HCT116 (cell line): ENCODE data around the gene UNC5C. TPM values are rescaled to one million over a fixed set of nuclear protein-coding genes. Genes with fewer than 3 reads are reported as not detected.

Experiments
- ATAC-seq: fragments of 200-7000 bp; cut with Tn5 transposase; 2 replicates; pipeline ENCODE4 v1.9.1; 2020; ENCODE audit warnings: mild to moderate bottlenecking, moderate library complexity
- BruUV-seq: library from RNA; stranded (reverse); fragments of 400-500 nt; replicated peaks from 2 replicates; lab custom pipeline; 2021; lab: Mats Ljungman, UMichigan
- CTCF ChIA-PET: fragments of 300-600 bp; sonication (Branson Sonifier 250); formaldehyde crosslinking; loops from one replicate; lab custom pipeline; 2021; ENCODE audit warnings: antibody characterized with exemption; lab: Charles Lee
- POLR2A ChIA-PET: fragments of 300-600, 350-600 bp; sonication (Branson Sonifier 250); formaldehyde crosslinking; loops from one replicate; lab custom pipeline; 2021; ENCODE audit warnings: antibody characterized with exemption; lab: Charles Lee
- RAD21 ChIA-PET, 2 experiments: fragments of 300-600 bp; sonication (Branson Sonifier 250); formaldehyde crosslinking; loops; one replicate each; lab custom pipeline; 2023; ENCODE audit warnings: low total read pairs in 2 of 2; ENCODE audit not compliant: uncharacterized antibody in 2 of 2, unreplicated experiment in 2 of 2, low non-redundant PET in 1 of 2; lab: Charles Lee
- DNase-seq: peaks from one replicate; pipeline ENCODE4 v3.0.0-alpha.2; 2010; ENCODE audit warnings: low read depth, low spot score
- H2AFZ ChIP-seq: fragments of 200-600 bp; shearing (Covaris generic), sonication (generic); 2 replicates; pipeline ENCODE4 v1.6.1; 2017; ENCODE audit warnings: low read depth, mixed run types, mixed read lengths, antibody characterized with exemption, low read length; ENCODE audit not compliant: poor library complexity, severe bottlenecking
- H3K27ac ChIP-seq: 2 replicates; pipeline ENCODE4 v1.5.1; 2012; ENCODE audit warnings: low read depth, low read length
- H3K27me3 ChIP-seq: fragments of 200-600 bp; sonication (generic); 2 replicates; pipeline ENCODE4 v1.6.1; 2016; ENCODE audit warnings: mixed run types, low read length, mixed read lengths; ENCODE audit not compliant: insufficient read depth
- H3K36me3 ChIP-seq, 2 experiments: fragments of 200-500 bp in 1 of 2; fragments of 200-600 bp in 1 of 2; sonication (Bioruptor generic) in 1 of 2; sonication (generic) in 1 of 2; 2 replicates each; pipeline versions ENCODE4 v1.5.1 to v1.6.1; 2014 to 2016; ENCODE audit warnings: low read length in 2 of 2, inconsistent platforms in 1 of 2, mixed read lengths in 1 of 2, mixed run types in 1 of 2; ENCODE audit not compliant: insufficient read depth in 2 of 2, control insufficient read depth in 1 of 2
- H3K4me1 ChIP-seq, 2 experiments: fragments of 200-600 bp in 1 of 2; sonication (generic) in 1 of 2; 2 replicates each; pipeline versions ENCODE4 v1.5.1 to v1.6.1; 2012 to 2017; ENCODE audit warnings: low read length in 2 of 2, inconsistent platforms in 1 of 2, mild to moderate bottlenecking in 1 of 2, mixed read lengths in 1 of 2, mixed run types in 1 of 2, moderate library complexity in 1 of 2; ENCODE audit not compliant: insufficient read depth in 2 of 2, control insufficient read depth in 1 of 2
- H3K4me2 ChIP-seq: fragments of 200-600 bp; sonication (generic); 2 replicates; pipeline ENCODE4 v1.6.1; 2017; ENCODE audit warnings: mixed run types, low read length, mixed read lengths
- H3K4me3 ChIP-seq, 2 experiments: fragments of 200-600 bp in 1 of 2; sonication (generic) in 1 of 2; replicated peaks in 1 of 2; 2 replicates each; pipeline ENCODE4 v1.5.1; 2011 to 2016; ENCODE audit warnings: low read length in 2 of 2, control low read depth in 1 of 2, low read depth in 1 of 2, mild to moderate bottlenecking in 1 of 2, mixed read lengths in 1 of 2, mixed run types in 1 of 2
- H3K79me2 ChIP-seq: fragments of 200-600 bp; sonication (generic); 2 replicates; pipeline ENCODE4 v1.6.1; 2017; ENCODE audit warnings: mild to moderate bottlenecking, mixed run types, low read length, moderate library complexity, mixed read lengths; ENCODE audit not compliant: insufficient read depth
- H3K9ac ChIP-seq: fragments of 200-600 bp; sonication (generic); 2 replicates; pipeline ENCODE4 v1.6.1; 2016; ENCODE audit warnings: low read length, mixed read lengths
- H3K9me2 ChIP-seq: fragments of 200-600 bp; sonication (generic), shearing (Covaris generic); 2 replicates; pipeline ENCODE4 v1.6.1; 2017; ENCODE audit warnings: mixed run types, mild to moderate bottlenecking, moderate library complexity; ENCODE audit not compliant: insufficient read depth
- H3K9me3 ChIP-seq, 2 experiments: fragments of 200-500 bp in 1 of 2; fragments of 200-600 bp in 1 of 2; sonication (Bioruptor generic) in 1 of 2; sonication (generic) in 1 of 2; 2 replicates each; pipeline ENCODE4 v1.6.1; 2014 to 2017; ENCODE audit warnings: low read length in 2 of 2, mixed read lengths in 2 of 2, inconsistent platforms in 1 of 2, low read depth in 1 of 2, mild to moderate bottlenecking in 1 of 2, mixed run types in 1 of 2, moderate library complexity in 1 of 2; ENCODE audit not compliant: control insufficient read depth in 1 of 2, insufficient read depth in 1 of 2
- H4K20me1 ChIP-seq: fragments of 200-600 bp; sonication (generic), shearing (Covaris generic); 2 replicates; pipeline ENCODE4 v1.6.1; 2017; ENCODE audit warnings: mixed run types, mild to moderate bottlenecking, moderate library complexity; ENCODE audit not compliant: insufficient read depth
- CTCF ChIP-seq, 3 experiments: fragments of 200-600 bp in 1 of 3; sonication (generic) in 1 of 3; IDR thresholded peaks in 2 of 3; conservative IDR thresholded peaks in 1 of 3; 2 replicates each; pipeline ENCODE4 v1.5.1; 2012 to 2017; ENCODE audit warnings: low read depth in 2 of 3, low read length in 2 of 3, antibody characterized with exemption in 1 of 3, borderline replicate concordance in 1 of 3, control low read depth in 1 of 3, mild to moderate bottlenecking in 1 of 3, mixed read lengths in 1 of 3, mixed run types in 1 of 3, moderate library complexity in 1 of 3; ENCODE audit not compliant: insufficient read depth in 1 of 3
- ELF1 ChIP-seq: IDR thresholded peaks from 2 replicates; pipeline ENCODE4 v1.6.1; 2012; ENCODE audit warnings: low read depth, borderline replicate concordance
- EZH2phosphoT487 ChIP-seq: fragments of 200-600 bp; IDR thresholded peaks from 2 replicates; pipeline ENCODE4 v1.6.1; 2018; ENCODE audit warnings: antibody characterized with exemption, borderline replicate concordance
- JUND ChIP-seq: IDR thresholded peaks from 2 replicates; pipeline ENCODE4 v1.6.1; 2012
- MAX ChIP-seq: IDR thresholded peaks from 2 replicates; pipeline ENCODE4 v1.6.1; 2012
- RAD21 ChIP-seq: IDR thresholded peaks from 2 replicates; pipeline ENCODE4 v1.6.1; 2012; ENCODE audit warnings: low read depth, mild to moderate bottlenecking
- SIN3A ChIP-seq: IDR thresholded peaks from 2 replicates; pipeline ENCODE4 v1.6.1; 2012; ENCODE audit warnings: low read depth
- ZBTB33 ChIP-seq: IDR thresholded peaks from 2 replicates; pipeline ENCODE4 v1.6.1; 2011; ENCODE audit warnings: mild to moderate bottlenecking, low read length, moderate library complexity; ENCODE audit not compliant: insufficient replicate concordance; ENCODE audit errors: extremely low read depth
- ZFX ChIP-seq: fragments of 450-650 bp; IDR thresholded peaks from 2 replicates; pipeline ENCODE4 v1.6.1; 2017
- ZNF274 ChIP-seq: fragments of 200-500 bp; sonication (Bioruptor generic); IDR thresholded peaks from 2 replicates; pipeline ENCODE4 v1.6.1; 2014; ENCODE audit warnings: mild to moderate bottlenecking, low read depth, low read length, inconsistent platforms
- intact Hi-C: fragments of 100-400 bp; cut with micrococcal nuclease; formaldehyde crosslinking; loops from 2 replicates; pipeline ENCODE4 v1.10.0; 2022
- total RNA-seq: library from RNA; stranded (reverse); gene quantifications from one replicate; pipeline ENCODE4 v1.2.1, GENCODE V29; 2021; ENCODE audit not compliant: unreplicated experiment

The UNC5C gene
- total RNA-seq, 1 experiment from 2014 or later, result not detected

GRCh38 chr4:95263960-95264359 lies 284.8 kb downstream of the UNC5C start:
- RAD21 ChIA-PET, result no interaction called here
- DNase-seq (no peak), ATAC-seq (no peak)
- Histone ChIP-seq H3K4me2 (no peak overlapping the region), H3K4me3 (no peak overlapping the region), H2AFZ (no peak overlapping the region), H3K27ac (no peak overlapping the region), H3K79me2 (no peaks in the 10 kb centered on the region), H3K9ac (no peak overlapping the region), H3K4me1 (peaks cover 0 to 8% of the 10 kb centered on the region in 2 experiments; a peak in 1 of 4 replicates), H4K20me1 (no peaks in the 10 kb centered on the region), H3K9me3 (no peaks in the 10 kb centered on the region), H3K9me2 (no peaks in the 10 kb centered on the region), H3K36me3 (no peaks in the 10 kb centered on the region), H3K27me3 (no peaks in the 10 kb centered on the region)
- TF ChIP-seq EZH2phosphoT487 (no peak), SIN3A (no peak), ZBTB33 (no peak), JUND (no peak), ZFX (no peak), RAD21 (no peak), CTCF (IDR thresholded peaks at IDR 0.05 in 2 of 3, conservative IDR thresholded peaks at IDR 0.05 in 1 of 3; ENCODE audit: borderline replicate concordance in 1 of 3, insufficient read depth in 1 of 3, low read depth in 2 of 3, low read length in 2 of 3) (no peak), ZNF274 (no peak), ELF1 (no peak), MAX (no peak)
- CTCF ChIA-PET, result no interaction called here
- POLR2A ChIA-PET, result no interaction called here
- intact Hi-C loops, result no loop called here
- no TSS peak for BruUV-seq
